Endodermal cell (in vitro differentiated cells): ENCODE data around the gene NCAPG. TPM values are rescaled to one million over a fixed set of nuclear protein-coding genes. Genes with fewer than 3 reads are reported as not detected.

Experiments
- DNase-seq: peaks from one replicate; pipeline ENCODE4 v3.0.0-alpha.2; 2017
- H3K27ac ChIP-seq: 2 replicates; pipeline ENCODE4 v1.5.1; 2013; ENCODE audit warnings: mild to moderate bottlenecking, low read depth, low read length, moderate library complexity
- H3K27me3 ChIP-seq: 2 replicates; pipeline ENCODE4 v1.6.1; 2013; ENCODE audit warnings: mild to moderate bottlenecking, low read length, moderate library complexity; ENCODE audit not compliant: insufficient read depth, control insufficient read depth, poor library complexity, severe bottlenecking
- H3K36me3 ChIP-seq: 2 replicates; pipeline ENCODE4 v1.7.0; 2013; ENCODE audit warnings: mild to moderate bottlenecking, low read length, moderate library complexity; ENCODE audit not compliant: control insufficient read depth, insufficient read depth
- H3K4me1 ChIP-seq: one replicate; pipeline ENCODE4 v1.7.0; 2013; ENCODE audit warnings: low read length; ENCODE audit not compliant: control insufficient read depth, insufficient read depth
- H3K4me3 ChIP-seq: 2 replicates; pipeline ENCODE4 v1.5.1; 2013; ENCODE audit warnings: mild to moderate bottlenecking, low read length, moderate library complexity
- H3K9ac ChIP-seq: 2 replicates; pipeline ENCODE4 v1.6.1; 2013; ENCODE audit warnings: mild to moderate bottlenecking, low read length, moderate library complexity; ENCODE audit not compliant: poor library complexity, severe bottlenecking; ENCODE audit errors: extremely low read depth
- H3K9me3 ChIP-seq: 2 replicates; pipeline ENCODE4 v1.6.1; 2013; ENCODE audit warnings: mild to moderate bottlenecking, low read length, moderate library complexity; ENCODE audit not compliant: control insufficient read depth
- H3K27ac Mint-ChIP-seq: 2 replicates; pipeline ENCODE4 v1.8.0; 2020; ENCODE audit warnings: mixed read lengths
- H3K27me3 Mint-ChIP-seq: 2 replicates; pipeline ENCODE4 v1.8.0; 2021; ENCODE audit warnings: mild to moderate bottlenecking, mixed read lengths; ENCODE audit not compliant: insufficient read depth
- H3K36me3 Mint-ChIP-seq: 2 replicates; pipeline ENCODE4 v1.8.0; 2020; ENCODE audit warnings: low read depth, mixed read lengths
- H3K4me1 Mint-ChIP-seq: 2 replicates; pipeline ENCODE4 v1.8.0; 2020; ENCODE audit warnings: mixed read lengths
- H3K4me3 Mint-ChIP-seq: 2 replicates; pipeline ENCODE4 v1.8.0; 2020; ENCODE audit warnings: mild to moderate bottlenecking, moderate library complexity, mixed read lengths
- H3K9me3 Mint-ChIP-seq: 2 replicates; pipeline ENCODE4 v1.8.0; 2020; ENCODE audit warnings: mild to moderate bottlenecking, mixed read lengths
- WGBS, 2 experiments: methylation state at CpG; one replicate each; pipeline versions ENCODE4 v1.1.5 to v1.1.7; 2013; ENCODE audit warnings: missing lambda C conversion rate in 2 of 2, mixed read lengths in 1 of 2; ENCODE audit not compliant: insufficient coverage in 1 of 2, insufficient read length in 1 of 2; 5-methylcytosine and 5-hydroxymethylcytosine counted together
- total RNA-seq, 2 donors: library from RNA; stranded (reverse); fragmentation: NEBNext Ultra II Directional in 1 of 2; extraction: Animal tissue kit (Norgen Biotek cat#: 25700) in 1 of 2; gene quantifications; 2 replicates in 1 of 2; 3 replicates in 1 of 2; pipeline ENCODE4 v1.2.1, GENCODE V29; 2021
- TF ChIP-seq, protein P1 (sequence below): fragments of 200-600 bp; sonication (generic); conservative IDR thresholded peaks from 2 replicates; pipeline ENCODE4 v1.5.0; 2021; ENCODE audit warnings: antibody characterized with exemption, mild to moderate bottlenecking

NCAPG gene
- total RNA-seq, 2 donors from 2014 or later, result 37.5 to 47.4 TPM

DNA sequence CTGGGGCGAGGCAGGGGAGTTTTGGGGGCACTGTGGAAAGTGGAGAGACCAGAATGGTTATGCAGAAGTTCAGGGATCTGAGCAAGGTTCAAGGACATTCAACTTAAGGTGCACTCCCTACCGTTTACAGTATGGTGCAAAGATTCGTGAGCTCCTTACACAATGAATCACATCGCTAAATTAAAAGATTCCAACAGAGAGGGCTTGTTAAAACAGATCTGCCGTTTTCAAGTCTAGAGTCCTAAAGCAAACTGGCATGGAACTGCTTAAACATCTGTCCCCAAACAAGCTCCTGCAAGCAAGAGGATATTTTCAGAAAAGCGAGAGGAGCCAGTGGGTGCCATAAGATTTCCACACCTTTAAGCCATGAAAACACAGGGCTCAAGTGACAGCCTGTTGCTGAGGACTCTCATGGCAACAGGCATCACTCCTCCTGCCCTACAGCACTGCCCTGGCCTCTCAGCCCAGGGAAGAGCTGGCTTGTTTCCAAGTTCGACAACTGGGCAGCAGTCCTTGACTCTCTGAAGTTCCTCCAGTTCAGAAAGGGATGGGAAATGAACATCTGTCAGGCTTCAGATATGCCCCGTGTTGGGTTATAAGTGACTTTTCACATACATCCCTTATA, 39.4 kb upstream of the NCAPG start:
- Mint-ChIP-seq H3K4me1 (no peaks in the 10 kb centered on the region), H3K27ac (no peak overlapping the region), H3K4me3 (no peak overlapping the region), H3K36me3 (no peaks in the 10 kb centered on the region), H3K27me3 (peaks cover 3% of the 10 kb centered on the region), H3K9me3 (peaks cover 14% of the 10 kb centered on the region)
- Histone ChIP-seq H3K27ac (no peak overlapping the region), H3K9ac (no peak overlapping the region), H3K9me3 (peaks cover 8% of the 10 kb centered on the region), H3K27me3 (no peaks in the 10 kb centered on the region), H3K4me3 (no peak overlapping the region), H3K36me3 (no peaks in the 10 kb centered on the region), H3K4me1 (no peaks in the 10 kb centered on the region)
- 87 to 89% methylated on average over 6 to 8 of the region's 8 CpGs for WGBS, 2 experiments
- no peak for DNase-seq
- TF ChIP-seq, protein P1, sequence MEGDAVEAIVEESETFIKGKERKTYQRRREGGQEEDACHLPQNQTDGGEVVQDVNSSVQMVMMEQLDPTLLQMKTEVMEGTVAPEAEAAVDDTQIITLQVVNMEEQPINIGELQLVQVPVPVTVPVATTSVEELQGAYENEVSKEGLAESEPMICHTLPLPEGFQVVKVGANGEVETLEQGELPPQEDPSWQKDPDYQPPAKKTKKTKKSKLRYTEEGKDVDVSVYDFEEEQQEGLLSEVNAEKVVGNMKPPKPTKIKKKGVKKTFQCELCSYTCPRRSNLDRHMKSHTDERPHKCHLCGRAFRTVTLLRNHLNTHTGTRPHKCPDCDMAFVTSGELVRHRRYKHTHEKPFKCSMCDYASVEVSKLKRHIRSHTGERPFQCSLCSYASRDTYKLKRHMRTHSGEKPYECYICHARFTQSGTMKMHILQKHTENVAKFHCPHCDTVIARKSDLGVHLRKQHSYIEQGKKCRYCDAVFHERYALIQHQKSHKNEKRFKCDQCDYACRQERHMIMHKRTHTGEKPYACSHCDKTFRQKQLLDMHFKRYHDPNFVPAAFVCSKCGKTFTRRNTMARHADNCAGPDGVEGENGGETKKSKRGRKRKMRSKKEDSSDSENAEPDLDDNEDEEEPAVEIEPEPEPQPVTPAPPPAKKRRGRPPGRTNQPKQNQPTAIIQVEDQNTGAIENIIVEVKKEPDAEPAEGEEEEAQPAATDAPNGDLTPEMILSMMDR, result no peak

DNA sequence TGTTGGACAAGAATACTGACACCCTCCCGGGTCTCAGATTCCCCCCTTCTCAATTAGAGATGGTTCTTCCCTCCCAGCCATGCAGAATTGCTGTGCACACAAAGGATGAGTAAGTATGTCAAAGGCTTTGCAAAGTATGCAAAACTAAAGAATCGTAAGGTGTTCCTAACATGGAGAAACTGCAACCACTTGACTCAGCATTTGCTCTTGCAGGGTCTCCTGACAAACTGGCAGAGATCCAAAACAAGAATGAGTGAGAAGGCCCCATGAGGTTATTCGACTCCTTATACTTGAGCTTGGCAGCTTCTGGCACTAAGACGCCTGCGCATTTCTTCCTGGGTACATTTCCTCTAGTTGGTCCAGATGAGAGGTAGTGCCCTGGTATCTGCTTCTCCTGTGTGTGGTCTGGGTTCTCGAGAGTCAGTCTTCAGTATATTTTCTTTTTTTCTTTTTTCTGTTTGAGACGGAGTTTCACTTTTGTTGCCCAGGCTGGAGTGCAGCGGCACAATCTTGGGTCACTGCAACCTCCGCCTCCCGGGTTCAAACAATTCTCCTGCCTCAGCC, 37.6 kb upstream of the NCAPG start:
- Mint-ChIP-seq H3K27ac (no peak overlapping the region), H3K4me3 (no peak overlapping the region), H3K27me3 (peaks cover 15% of the 10 kb centered on the region), H3K36me3 (no peaks in the 10 kb centered on the region), H3K4me1 (no peaks in the 10 kb centered on the region), H3K9me3 (peaks cover under 1% of the 10 kb centered on the region)
- Histone ChIP-seq H3K4me1 (no peaks in the 10 kb centered on the region), H3K36me3 (no peaks in the 10 kb centered on the region), H3K4me3 (no peak overlapping the region), H3K27me3 (peaks cover 8% of the 10 kb centered on the region), H3K9ac (no peak overlapping the region), H3K27ac (no peak overlapping the region), H3K9me3 (peaks cover 2% of the 10 kb centered on the region)
- DNase-seq, result no peak
- WGBS, 2 experiments, result 92 to 98% methylated on average over 8 to 10 of the region's 10 CpGs
- TF ChIP-seq, protein P1, result no peak

DNA sequence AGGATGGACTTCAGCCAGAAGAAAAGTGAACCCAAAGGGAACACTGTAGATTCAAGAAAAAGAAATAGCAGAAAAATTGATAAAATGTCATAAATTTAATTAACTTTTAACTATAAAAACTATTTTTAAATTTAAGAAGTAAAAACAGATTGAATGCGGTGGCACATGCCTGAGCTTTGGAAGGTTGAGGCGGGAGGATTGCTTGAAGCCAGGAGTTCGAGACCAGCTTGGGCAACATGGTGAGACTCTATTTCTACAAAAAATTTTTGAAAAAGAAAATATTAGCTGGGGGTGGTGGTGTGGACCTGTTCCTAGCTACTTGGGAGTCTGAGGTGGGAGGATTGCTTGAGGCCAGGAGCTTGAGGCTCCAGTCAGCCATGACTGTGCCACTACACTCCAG, 32.3 kb upstream of the NCAPG start:
- Histone ChIP-seq H3K27me3 (peaks cover 58% of the 10 kb centered on the region), H3K36me3 (no peaks in the 10 kb centered on the region), H3K27ac (no peak overlapping the region), H3K4me3 (no peak overlapping the region), H3K4me1 (no peaks in the 10 kb centered on the region), H3K9me3 (no peaks in the 10 kb centered on the region), H3K9ac (no peak overlapping the region)
- H3K27me3 Mint-ChIP-seq, result peaks cover 66% of the 10 kb centered on the region
- TF ChIP-seq, protein P1, result no peak
- no peaks in the 10 kb centered on the region for H3K9me3 Mint-ChIP-seq
- no peak overlapping the region for H3K27ac Mint-ChIP-seq
- no peaks in the 10 kb centered on the region for H3K36me3 Mint-ChIP-seq
- DNase-seq, result no peak
- peaks cover 7% of the 10 kb centered on the region for H3K4me1 Mint-ChIP-seq
- no peak overlapping the region for H3K4me3 Mint-ChIP-seq
- 73% methylated on average over 3 of the region's 3 CpGs; no CpG with 5 or more reads in 1 of the 2 experiments for WGBS, 2 experiments
